ENCODE data around the gene CCDC149. TPM values are rescaled to one million over a fixed set of nuclear protein-coding genes. Genes with fewer than 3 reads are reported as not detected.

Gene CCDC149
- total RNA-seq, 2 experiments from 2014 or later = not detected

DNA sequence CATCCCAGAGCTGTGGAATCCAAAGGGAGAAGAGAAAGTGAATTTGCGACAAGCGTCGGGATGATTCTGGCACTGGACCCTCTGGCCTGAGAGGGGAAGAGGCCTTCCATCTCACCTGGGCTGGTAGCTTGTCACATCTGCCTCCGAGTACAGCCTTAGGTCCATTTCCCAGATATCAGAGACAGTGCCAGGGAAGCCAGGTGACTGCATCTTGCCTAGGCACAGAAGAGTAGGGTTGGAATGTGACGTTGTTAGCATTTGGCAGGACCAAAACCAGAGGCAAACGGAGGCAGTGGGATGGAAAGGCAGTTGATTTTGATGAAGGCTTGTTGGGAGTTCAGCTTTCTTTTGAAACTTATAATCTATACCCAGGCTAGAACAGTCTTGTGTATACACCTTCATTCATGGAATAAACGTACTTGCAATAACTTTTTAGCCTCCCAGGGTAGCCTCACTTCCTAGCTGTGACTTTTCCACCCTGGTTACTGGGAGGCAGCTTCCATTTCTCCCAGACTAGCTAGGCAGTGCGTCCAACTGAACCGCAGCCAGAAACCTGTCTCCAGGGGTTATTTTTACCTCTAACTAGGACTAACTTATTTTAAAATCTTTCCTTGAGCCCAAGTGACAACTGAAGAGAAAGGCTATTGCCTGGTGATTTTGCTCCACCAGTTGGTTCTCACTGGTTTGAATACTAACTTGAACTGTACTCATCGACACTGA lies 111.5 kb downstream of the CCDC149 start:
- H3K4me1 ChIP-seq (ENCODE audit: insufficient read depth, low read length, poor library complexity, severe bottlenecking) = no peaks in the 10 kb centered on the region
- no peak overlapping the region for H3K4me2 ChIP-seq (ENCODE audit: low read length)
- no peaks in the 10 kb centered on the region for H3K9me2 ChIP-seq (ENCODE audit: insufficient read depth, low read length)
- no peaks in the 10 kb centered on the region for H3K9me3 ChIP-seq (ENCODE audit: low read length)
- H3K27ac ChIP-seq (ENCODE audit: low read depth, low read length, poor library complexity, severe bottlenecking) = no peak overlapping the region
- ChIA-PET POLR2A (no interaction called here), CTCF (ENCODE audit: unreplicated experiment) (no interaction called here)
- no peaks in the 10 kb centered on the region for H3K79me2 ChIP-seq (ENCODE audit: insufficient read depth, low read depth, low read length)
- no peak for TF ChIP-seq EZH2phosphoT487 (IDR thresholded peaks at IDR 0.05; ENCODE audit: borderline replicate concordance, low read depth, low read length)
- TF ChIP-seq, protein P1, sequence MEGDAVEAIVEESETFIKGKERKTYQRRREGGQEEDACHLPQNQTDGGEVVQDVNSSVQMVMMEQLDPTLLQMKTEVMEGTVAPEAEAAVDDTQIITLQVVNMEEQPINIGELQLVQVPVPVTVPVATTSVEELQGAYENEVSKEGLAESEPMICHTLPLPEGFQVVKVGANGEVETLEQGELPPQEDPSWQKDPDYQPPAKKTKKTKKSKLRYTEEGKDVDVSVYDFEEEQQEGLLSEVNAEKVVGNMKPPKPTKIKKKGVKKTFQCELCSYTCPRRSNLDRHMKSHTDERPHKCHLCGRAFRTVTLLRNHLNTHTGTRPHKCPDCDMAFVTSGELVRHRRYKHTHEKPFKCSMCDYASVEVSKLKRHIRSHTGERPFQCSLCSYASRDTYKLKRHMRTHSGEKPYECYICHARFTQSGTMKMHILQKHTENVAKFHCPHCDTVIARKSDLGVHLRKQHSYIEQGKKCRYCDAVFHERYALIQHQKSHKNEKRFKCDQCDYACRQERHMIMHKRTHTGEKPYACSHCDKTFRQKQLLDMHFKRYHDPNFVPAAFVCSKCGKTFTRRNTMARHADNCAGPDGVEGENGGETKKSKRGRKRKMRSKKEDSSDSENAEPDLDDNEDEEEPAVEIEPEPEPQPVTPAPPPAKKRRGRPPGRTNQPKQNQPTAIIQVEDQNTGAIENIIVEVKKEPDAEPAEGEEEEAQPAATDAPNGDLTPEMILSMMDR (conservative IDR thresholded peaks at IDR 0.05; ENCODE audit: low read length) = no peak
- no TSS peak for BruUV-seq (replicated peaks)
- DNase-seq (ENCODE audit: low spot score) = no peak
- H3K36me3 ChIP-seq (ENCODE audit: insufficient read depth, low read length) = no peaks in the 10 kb centered on the region
- H3K4me3 ChIP-seq (ENCODE audit: low read depth, low read length, poor library complexity, severe bottlenecking) = no peak overlapping the region
- intact Hi-C loops (cut with micrococcal nuclease; ENCODE audit: unreplicated experiment) = no loop called here
- no peak overlapping the region for H2AFZ ChIP-seq (ENCODE audit: low read length)
- H4K20me1 ChIP-seq (ENCODE audit: insufficient read depth, low read length) = no peaks in the 10 kb centered on the region

DNA sequence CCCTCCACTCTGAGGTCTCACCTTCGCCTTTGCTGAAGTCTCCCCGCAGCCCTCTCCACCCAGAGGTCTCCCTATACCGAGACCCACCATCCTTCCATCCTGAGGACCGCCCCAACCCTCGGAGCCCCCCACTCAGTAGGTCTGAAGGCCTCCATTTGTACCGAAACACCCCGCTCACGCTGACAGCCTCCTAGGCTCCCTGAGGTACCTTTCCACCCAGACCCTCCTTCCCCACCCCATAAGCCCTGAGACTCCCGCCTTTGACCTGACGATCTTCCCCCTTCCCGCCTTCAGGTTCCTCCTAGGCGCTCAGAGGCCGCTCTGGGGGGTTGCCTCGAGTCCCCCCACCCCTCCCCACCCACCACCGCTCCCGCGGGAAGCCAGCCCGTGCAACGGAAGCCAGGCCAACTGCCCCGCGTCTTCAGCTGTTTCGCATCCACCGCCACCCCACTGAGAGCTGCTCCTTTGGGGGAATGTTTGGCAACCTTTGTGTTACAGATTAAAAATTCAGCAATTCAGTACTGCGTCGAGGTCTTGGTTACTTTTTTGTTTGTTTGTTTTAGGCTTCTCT lies 112.4 kb downstream of the CCDC149 start:
- H3K9me3 ChIP-seq (ENCODE audit: low read length) = no peaks in the 10 kb centered on the region
- POLR2A ChIA-PET = no interaction called here
- H4K20me1 ChIP-seq (ENCODE audit: insufficient read depth, low read length) = no peaks in the 10 kb centered on the region
- CTCF ChIA-PET (ENCODE audit: unreplicated experiment) = no interaction called here
- H3K27ac ChIP-seq (ENCODE audit: low read depth, low read length, poor library complexity, severe bottlenecking) = no peak overlapping the region
- DNase-seq (ENCODE audit: low spot score) = no peak
- no TSS peak for BruUV-seq (replicated peaks)
- H3K9me2 ChIP-seq (ENCODE audit: insufficient read depth, low read length) = no peaks in the 10 kb centered on the region
- no peaks in the 10 kb centered on the region for H3K79me2 ChIP-seq (ENCODE audit: insufficient read depth, low read depth, low read length)
- no peaks in the 10 kb centered on the region for H3K36me3 ChIP-seq (ENCODE audit: insufficient read depth, low read length)
- TF ChIP-seq, protein P1 (conservative IDR thresholded peaks at IDR 0.05; ENCODE audit: low read length) = no peak
- TF ChIP-seq EZH2phosphoT487 (IDR thresholded peaks at IDR 0.05; ENCODE audit: borderline replicate concordance, low read depth, low read length) = no peak
- H3K4me2 ChIP-seq (ENCODE audit: low read length) = no peak overlapping the region
- H3K4me3 ChIP-seq (ENCODE audit: low read depth, low read length, poor library complexity, severe bottlenecking) = no peak overlapping the region
- no peaks in the 10 kb centered on the region for H3K4me1 ChIP-seq (ENCODE audit: insufficient read depth, low read length, poor library complexity, severe bottlenecking)
- intact Hi-C loops (cut with micrococcal nuclease; ENCODE audit: unreplicated experiment) = no loop called here
- no peak overlapping the region for H2AFZ ChIP-seq (ENCODE audit: low read length)
